DMS53 treated with DMSO at 0.1 percent for 48 hours (cell line): ENCODE data around the gene FGF14.

ENCODE experiments used
- DNase-seq: peaks from one replicate; lab custom pipeline; 2025; ENCODE audit not compliant: unreplicated experiment; lab: John Stamatoyannopoulos, UW

FGF14 gene

GRCh38 chr13:102198418-102199311, 203.2 kb downstream of the FGF14 start:
- DNase-seq = no peak

DNA sequence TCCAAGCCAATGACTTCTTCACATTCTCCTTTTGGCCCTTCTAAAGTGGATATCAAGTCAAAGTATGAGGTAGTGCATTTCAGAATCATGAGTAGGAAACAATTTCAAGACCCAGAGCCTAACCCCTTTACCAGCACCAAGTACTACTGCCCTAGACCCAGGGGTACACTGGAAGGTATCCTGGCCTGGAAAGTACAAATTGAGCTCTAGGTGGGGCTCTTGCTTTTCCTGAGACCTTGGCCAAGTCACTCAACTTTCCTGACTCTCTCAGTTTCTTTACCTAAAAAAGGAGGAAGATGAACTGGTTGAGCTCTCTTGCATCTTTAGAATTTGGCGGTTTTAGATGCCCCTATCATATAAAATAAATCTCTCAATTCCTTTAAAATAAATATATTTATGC, 204.7 kb downstream of the FGF14 start:
- peak; percentile 18 for DNase-seq

GRCh38 chr13:102195566-102196462, 206.0 kb downstream of the FGF14 start:
- no peak for DNase-seq

DNA sequence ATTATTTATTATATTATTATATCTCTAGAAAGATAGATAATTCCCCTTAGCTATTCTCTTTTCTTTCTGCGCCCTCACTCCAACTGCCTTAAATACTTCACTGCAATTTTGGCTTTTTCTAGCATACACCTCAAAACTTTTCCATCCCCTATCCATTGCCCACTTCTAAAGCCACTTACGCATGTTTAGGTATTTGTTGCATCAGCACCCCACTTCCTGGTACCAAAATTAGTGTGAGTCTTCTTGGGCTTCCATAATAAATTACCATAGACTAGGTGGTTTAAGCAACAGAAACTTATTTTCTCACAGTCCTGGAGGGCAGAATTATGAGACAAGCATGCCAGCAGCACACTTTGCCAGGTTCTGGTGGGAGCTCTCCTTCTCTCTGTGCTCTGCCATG, 209.0 kb downstream of the FGF14 start:
- no peak for DNase-seq

DNA sequence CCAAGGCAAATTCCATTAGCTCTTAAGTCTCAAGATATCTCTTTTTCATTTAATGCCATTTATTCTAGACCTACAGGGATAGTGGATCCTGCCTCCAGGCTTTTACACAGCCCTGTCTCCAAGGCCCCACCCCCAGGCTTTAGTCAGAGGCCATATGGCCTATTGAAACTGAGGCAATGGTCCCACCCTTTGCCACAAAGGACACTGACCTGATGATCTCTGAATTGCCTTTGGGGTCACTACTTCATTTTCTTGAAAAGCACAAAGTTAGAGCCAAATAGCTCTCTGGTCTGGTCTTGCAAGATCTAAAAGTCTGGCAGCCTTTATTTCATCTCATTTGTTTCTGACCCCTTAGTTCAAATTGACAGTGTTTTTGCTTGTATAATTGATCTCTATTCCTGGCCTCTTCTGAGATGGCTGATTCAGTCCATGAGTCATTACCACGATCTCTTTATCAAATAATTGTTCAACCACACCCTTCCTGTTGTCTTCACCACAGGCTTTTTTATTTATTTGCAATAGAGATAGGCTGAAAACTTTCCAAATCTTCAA, 209.8 kb downstream of the FGF14 start:
- DNase-seq = no peak

DNA sequence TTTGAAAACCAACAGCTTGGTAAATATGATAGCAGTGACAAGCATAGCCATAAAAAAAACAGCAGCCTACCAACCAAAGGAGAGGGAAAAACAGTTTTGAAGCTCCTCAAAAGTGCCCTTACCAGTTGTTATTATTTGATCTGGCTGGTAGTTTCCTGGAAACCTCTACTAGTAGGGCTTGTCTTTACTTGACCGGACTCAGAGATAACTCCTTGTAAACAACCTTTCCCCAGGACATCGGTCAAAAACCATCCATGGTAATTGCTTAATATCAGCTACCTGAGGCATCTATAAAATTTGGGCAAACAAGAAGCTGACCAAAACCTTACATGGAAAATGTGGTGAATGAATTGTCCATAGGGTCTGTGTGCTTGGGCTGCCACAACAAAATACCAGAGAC, 210.9 kb downstream of the FGF14 start:
- DNase-seq = no peak

GRCh38 chr13:102187313-102187712, 214.5 kb downstream of the FGF14 start:
- DNase-seq = no peak

- DNase-seq = no peak
Observed at GRCh38 chr13:102185375-102185984, 216.4 kb downstream of the FGF14 start.

DNA sequence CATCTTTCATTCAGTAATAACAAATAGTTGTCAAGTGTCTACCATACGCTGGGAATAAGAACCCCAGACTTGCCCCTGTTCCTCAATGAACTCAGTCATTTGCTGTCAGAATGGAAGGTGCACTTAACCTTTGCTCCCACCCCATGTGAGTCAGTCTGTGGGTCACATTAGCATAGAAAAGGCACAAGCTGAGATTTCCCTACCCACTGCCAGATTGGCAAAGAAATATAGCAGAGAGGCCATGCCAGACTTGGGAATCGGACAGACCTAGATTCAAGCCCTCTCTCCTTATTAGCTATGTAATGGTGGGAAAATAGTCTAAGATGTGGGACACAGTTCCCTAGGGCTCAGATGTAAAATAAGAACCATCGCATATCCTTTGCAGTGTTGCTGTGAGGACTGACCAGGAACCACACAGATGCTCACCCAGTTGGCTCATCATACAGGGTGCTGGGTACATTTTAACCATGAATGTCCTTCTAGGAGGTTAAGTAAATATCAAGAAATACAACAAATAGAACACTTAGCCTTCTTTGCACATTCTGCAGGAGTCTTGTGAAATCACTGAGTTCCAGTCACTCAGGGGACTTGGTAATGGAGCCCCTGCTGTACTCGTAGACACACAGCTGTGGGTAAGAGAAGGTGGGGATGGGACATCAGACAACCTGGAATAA, 218.2 kb downstream of the FGF14 start:
- DNase-seq = no peak

DNA sequence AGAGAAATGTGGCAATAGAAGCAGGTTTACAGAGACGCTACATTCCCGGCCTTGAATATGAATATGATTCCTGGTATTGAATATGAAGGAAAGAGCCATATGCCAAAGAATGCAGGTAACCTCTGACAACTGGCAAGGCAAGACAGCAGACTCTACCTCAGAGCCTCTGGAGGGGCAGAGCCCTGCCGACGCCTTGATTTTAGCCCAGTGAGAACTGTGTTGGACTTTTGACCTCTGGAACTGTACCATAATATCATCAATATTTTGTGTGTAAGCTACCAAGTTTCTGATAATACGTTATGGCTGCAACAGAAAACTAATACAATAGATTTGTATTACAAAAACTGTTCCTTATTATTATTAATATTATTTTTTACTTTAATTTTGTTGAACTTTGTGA, 219.7 kb downstream of the FGF14 start:
- no peak for DNase-seq

GRCh38 chr13:102177431-102177830, 224.4 kb downstream of the FGF14 start:
- DNase-seq = no peak

DNA sequence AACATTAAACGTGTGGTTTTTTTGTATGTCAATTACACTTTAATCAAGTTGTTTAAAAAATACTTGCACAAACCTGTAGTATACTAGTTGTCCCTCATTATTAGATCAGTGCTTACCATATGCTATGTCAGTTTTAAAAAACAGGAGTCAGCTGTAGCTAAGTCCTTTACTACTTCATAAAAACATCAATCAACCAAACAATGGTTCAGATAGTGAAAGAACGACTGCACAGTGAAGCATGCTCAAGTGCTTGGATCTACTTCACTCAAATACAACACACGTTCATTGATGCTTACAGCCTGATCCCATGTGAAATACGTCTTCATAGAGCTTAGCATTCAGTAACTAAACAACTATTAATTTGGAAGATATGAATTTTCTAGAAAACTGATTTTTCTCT, 225.0 kb downstream of the FGF14 start:
- no peak for DNase-seq

- no peak for DNase-seq
Observed at GRCh38 chr13:102172406-102172805, 229.4 kb downstream of the FGF14 start.

GRCh38 chr13:102170305-102170704, 231.5 kb downstream of the FGF14 start:
- no peak for DNase-seq

DNA sequence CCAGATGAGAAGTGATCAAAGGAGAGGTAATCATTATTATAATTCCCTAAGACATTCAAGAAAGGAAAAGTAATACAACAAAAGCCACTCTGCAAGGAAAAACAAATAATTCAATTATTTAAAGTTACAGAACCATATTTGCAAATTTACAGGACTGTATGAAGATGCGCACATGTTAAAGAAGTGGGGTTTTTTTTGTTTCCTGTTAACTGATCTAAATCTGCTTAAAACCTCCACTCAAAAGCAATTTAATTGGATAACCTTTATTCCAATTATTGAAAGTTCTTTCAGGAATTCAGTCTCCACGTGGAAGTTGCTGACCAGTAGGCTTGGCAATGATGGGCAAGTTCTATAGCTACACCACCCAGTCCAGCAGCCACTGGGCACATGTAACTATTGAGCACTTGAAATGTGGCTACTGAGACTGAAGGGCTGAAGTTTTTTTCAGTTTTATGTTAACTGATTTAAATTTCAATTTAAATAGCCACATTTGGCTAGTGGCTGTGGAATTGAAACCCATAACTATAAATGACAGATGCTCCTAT, 232.3 kb downstream of the FGF14 start:
- DNase-seq = no peak

DNA sequence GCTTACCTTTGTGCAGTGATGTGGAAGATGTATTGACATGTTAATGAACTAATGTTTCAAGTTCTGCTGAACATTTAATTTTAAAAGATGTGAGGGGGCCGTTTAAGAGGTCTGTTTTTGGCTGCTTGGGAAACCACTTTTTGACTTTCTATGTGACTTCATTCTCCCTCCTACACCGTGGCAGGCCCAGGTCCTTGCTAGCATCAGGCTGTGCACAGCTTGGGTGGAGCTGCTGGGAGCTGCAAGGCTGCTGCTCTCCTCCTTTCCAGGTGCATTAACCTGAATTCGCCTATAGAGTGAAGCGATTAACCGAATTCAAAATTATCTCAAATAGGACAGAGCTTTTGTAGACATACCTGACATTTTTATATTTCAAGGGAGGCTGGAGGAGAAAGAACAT, 249.1 kb downstream of the FGF14 start:
- DNase-seq = no peak

GRCh38 chr13:102147353-102147752, 254.5 kb downstream of the FGF14 start:
- DNase-seq = no peak

- DNase-seq = no peak
Observed at GRCh38 chr13:102145750-102146149, 256.1 kb downstream of the FGF14 start.

DNA sequence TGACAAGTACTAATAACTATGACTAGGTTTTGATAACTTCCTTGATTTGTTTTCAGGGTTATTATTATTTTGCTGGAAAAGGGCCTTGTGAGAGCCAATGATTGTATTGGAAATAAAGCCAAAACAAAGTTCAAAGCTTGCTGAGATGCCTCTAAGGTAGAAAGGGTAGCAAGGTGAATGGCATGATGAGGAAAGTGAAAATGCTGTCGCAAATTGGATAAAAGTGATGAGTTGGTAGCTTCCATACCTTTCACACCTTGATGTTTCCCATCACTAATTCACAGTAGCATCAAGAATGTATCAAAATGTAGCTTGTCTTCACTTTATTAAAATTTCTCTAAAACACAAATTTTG, 259.4 kb downstream of the FGF14 start:
- DNase-seq = no peak

DNA sequence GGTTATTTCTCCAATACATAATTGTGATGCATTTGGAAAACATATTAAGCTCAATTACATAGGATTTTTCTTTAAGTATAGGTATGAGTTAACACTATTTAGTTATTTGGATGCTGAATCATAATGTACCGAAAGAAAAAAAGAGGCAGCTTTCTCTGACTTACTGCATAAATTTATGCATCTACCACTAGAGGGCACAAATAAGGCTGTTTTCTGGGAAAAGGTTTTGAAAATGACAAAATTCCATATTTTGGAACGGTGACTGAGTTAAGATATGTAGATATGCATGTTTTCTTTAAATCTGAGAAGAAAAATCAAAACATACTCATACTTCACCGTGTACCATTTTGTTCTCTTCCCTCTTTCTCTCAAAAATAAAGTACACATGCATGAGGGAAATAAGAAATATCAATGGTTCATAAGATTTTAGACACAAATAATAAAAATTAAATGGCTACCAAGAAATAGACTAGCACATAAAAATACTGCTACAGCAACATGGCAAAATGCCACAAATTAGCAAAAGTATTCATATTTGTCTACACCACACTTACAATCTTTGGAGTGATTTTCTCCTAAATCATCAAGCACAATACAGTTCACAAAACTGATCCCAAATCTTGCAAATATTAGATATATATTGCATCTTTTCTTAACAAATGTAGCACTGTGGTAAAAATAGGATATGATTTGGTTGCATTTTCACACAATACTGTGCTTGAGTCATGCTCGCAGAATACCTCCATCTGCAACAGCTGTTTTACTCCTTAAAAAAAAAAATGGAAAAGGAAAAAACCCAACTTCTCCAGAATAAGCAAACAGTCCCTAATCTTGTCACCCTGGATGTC, 260.0 kb downstream of the FGF14 start:
- no peak for DNase-seq
